ENCODE measurements around the gene TBC1D3I.

The TBC1D3I gene

GRCh38 chr17:36205637-36206485 lies 58.5 kb downstream of the TBC1D3I start:
- DNase-seq = no peak

- no peak for DNase-seq
Observed at GRCh38 chr17:36204724-36205500, 59.5 kb downstream of the TBC1D3I start.

All from DMS53 (cell line).